Measurements from ENCODE around the gene CDR2. TPM values are rescaled to one million over a fixed set of nuclear protein-coding genes. Genes with fewer than 3 reads are reported as not detected.

CDR2 gene
- total and polyA plus RNA-seq, 9 of the 15 experiments (the other 6 are each of a cell fraction or from before 2014, with no cell fraction given) = 4.6 to 30.3 (median 19.9) TPM

- ATAC-seq (no peak), FAIRE-seq (no peak), DNase-seq (ENCODE audit: extremely low read depth in 1 of 4, low spot score in 3 of 4) (peak in 1 of 4 experiments; percentile 17)
- ChIA-PET CTCF (ENCODE audit: low intra/inter-chr PET ratio) (interaction anchor here (0.7 to 1.1 kb wide), 2 partner anchors 1164 to 1472 kb away, joined by 3 to 9 read pairs; partner anchors contain the start of gene LDAF1), POLR2A (interaction anchor here (0.7 to 1.6 kb wide), 2 partner anchors 9 to 15 kb away, joined by 3 read pairs; no protein-coding TSS in a partner anchor)
- no peak overlapping the region for H3K4me3 ChIP-seq
- WGBS (ENCODE audit: insufficient coverage, low coverage, missing lambda C conversion rate) = 98% methylated on average over 10 of the region's 11 CpGs
- H3K9me3 ChIP-seq (replicated peaks; ENCODE audit: control insufficient read depth, insufficient read depth, low read depth, low read length) = no peaks in the 10 kb centered on the region
- intact Hi-C loops (cut with micrococcal nuclease) (loop anchor here (10.0 kb wide), 1 partner anchor 1137 kb away; no protein-coding TSS in a partner anchor), in situ Hi-C loops (cut with MboI) (no loop called here)
- H3K4me2 ChIP-seq (ENCODE audit: insufficient read depth, low read length) = no peak overlapping the region
- no peak overlapping the region for H3K27ac ChIP-seq (ENCODE audit: extremely low read depth, low read depth, low read length)
- H3K9me1 ChIP-seq (ENCODE audit: control insufficient read depth, insufficient read depth, low read length) = no peaks in the 10 kb centered on the region
- H3K36me3 ChIP-seq (ENCODE audit: control insufficient read depth, insufficient read depth, low read length) = peaks cover 97% of the 10 kb centered on the region
- peaks cover 0 to 4% of the 10 kb centered on the region in 2 experiments; a peak in 2 of 5 replicates for H3K4me1 ChIP-seq (replicated peaks in 1 of 2; ENCODE audit: control insufficient read depth in 2 of 2, insufficient read depth in 2 of 2, low read length in 2 of 2)
- H3K79me2 ChIP-seq (ENCODE audit: control insufficient read depth, insufficient read depth, low read length) = peaks cover 18% of the 10 kb centered on the region
- peaks cover 24% of the 10 kb centered on the region for H4K20me1 ChIP-seq (replicated peaks; ENCODE audit: control insufficient read depth, insufficient read depth, low read length)
- BruUV-seq (replicated peaks) = no TSS peak
- no peak overlapping the region for H2AFZ ChIP-seq (ENCODE audit: low read depth, low read length)
- no peak overlapping the region; a peak in 1 of 4 replicates for H3K9ac ChIP-seq (ENCODE audit: insufficient read depth in 1 of 2, low read depth in 2 of 2, low read length in 2 of 2)
- peak; percentile 27; the same call in 1 of the 2 replicates for TF ChIP-seq POLR2G (IDR thresholded peaks at IDR 0.05; ENCODE audit: low read depth, low read length)
- TF ChIP-seq EZH2 (IDR thresholded peaks at IDR 0.05; ENCODE audit: borderline replicate concordance, low read depth, low read length) = no peak
- TF ChIP-seq PTBP1 (IDR thresholded peaks at IDR 0.05; ENCODE audit: low read depth, low read length) = no peak
- 0 out of 2 replicates have a peak, but pooled peaks have one; percentile 70 for TF ChIP-seq IRF2 (CRISPR knock-in tag; IDR thresholded peaks at IDR 0.05)
- H3K27me3 ChIP-seq (ENCODE audit: control insufficient read depth in 2 of 2, insufficient read depth in 2 of 2, low read length in 2 of 2) = no peaks in the 10 kb centered on the region
Measured at GRCh38 chr16:22322021-22322471, 52.4 kb downstream of the CDR2 start.
